GM21381 (cell line): ENCODE data around the gene FAM171A1.
"Not testable (repeated sequence)": the region's sequence is repeated elsewhere in the genome, so short reads cannot be mapped to it uniquely, and the experiment has no call there.

ENCODE experiments used
- ATAC-seq: cut with Tn5 transposase; IDR thresholded peaks from one replicate; pipeline ENCODE4 v1.9.1; 2021; ENCODE audit warnings: mild to moderate bottlenecking, moderate library complexity; ENCODE audit not compliant: unreplicated experiment

The FAM171A1 gene

DNA sequence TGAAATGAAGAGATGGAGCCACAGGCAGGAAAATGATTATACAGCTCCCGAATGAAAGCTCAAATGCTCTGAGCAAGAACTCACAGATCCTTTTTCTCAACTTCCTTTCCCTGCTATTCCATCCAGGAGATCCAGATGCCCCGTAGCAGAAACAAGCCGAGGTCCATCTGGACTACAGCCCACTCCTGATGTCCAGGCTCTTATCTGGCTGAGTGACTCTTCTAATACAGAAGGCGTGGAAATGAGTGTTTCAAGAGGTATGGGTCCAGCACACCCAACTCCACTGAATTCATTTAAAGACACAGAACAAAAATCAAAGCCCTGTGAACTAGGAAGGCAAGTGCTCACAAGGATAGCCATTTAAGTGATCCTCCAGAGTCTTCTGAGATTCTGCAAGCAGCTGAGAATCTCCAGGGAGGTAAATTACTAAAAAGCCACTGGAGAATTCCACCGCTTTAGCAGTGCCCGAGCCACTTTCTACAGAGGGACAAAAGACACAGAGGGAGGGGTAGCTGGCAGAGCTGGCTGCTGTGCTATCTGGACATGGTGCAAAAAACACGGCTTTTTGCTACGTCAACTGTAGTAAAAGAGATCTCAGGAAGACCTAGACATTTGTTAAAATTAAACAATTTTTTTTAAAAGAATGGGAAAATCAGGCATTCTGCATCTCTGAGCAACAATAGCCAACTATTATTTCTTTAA lies 24.5 kb downstream of the FAM171A1 start:
- no peak for ATAC-seq

DNA sequence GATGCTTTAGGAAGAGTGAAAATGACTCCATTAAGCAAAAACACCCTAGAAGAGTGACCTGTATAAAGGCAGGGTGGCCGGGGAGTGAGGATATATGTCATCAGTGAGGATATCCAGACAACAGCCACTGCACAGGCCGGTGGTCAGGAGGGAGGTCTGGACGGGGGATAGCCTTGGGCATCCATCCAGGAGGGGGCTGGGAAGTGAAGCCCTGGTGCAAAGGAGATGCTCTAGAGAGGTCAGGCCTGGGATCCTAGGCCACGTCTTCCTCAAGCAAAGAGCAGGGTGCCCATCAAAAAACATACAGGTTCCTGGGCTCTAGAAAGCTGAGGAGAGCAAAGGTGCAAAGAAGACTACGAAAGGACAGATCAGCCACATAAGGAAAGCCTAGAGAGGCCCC lies 25.6 kb downstream of the FAM171A1 start:
- ATAC-seq = no peak

DNA sequence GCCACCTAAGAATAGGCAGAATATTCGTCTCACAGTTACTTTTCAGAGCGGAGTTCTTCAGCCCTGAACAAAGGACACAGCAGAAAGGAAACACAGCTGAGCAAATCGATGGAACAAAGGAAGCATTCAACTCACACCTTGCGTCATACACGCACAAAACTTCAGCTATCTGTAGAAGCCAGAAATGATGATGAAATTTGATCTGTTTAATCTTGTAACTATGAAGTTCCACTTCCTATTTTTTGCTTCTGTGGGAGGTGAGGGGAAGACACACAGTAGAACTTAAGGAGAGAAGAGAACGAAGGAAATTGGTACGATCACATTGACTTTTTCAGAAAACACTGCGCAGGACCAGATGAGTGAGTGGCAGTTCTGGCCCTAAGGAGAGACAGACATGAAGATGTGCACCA lies 26.2 kb downstream of the FAM171A1 start:
- ATAC-seq = no peak

DNA sequence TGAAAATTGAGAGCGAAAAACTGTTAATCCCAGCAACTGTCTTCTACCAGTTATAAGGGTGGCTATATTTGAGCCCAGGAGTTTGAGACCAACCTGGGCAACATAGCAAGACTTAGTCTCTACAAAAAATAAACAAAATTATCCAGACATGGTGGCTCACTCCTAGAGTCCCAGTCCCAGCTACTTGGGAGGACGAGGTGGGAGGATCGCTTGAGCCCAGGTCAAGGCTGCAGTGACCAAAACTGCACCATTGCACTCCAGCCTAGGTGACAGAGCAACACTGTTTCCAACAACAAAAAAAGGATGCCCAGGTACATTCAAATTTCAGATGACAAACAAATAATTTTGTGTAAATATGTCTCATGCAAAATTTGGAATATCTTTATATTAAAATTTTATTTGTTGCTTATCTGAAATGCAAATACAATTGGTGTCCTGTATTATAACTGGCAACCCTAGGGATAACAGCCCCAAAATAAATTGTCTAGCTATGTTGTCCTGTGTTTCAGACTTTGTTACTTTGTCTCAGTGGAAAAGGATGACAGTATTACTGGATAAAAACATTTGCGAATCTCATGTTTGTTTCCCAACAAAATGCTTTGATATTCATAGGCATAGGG lies 26.7 kb downstream of the FAM171A1 start:
- ATAC-seq = no peak

DNA sequence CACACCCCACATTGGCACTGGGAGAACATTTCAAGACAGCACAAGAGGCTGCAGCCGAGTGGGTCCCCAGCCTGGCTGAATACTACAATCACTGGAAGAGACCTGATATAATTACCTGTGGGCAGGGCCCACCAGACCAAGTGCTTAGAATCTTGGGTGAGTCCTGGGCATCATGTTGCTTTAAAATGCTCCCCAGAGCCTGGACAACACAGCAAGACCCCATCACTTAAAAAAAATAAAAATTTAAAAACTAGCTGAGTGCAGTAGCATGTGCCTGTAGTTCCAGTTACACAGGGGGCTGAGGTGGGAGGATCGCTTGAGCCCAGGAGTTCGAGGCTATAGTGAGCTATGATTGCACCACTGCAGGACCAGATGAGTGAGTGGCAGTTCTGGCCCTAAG lies 28.1 kb downstream of the FAM171A1 start:
- no peak for ATAC-seq

DNA sequence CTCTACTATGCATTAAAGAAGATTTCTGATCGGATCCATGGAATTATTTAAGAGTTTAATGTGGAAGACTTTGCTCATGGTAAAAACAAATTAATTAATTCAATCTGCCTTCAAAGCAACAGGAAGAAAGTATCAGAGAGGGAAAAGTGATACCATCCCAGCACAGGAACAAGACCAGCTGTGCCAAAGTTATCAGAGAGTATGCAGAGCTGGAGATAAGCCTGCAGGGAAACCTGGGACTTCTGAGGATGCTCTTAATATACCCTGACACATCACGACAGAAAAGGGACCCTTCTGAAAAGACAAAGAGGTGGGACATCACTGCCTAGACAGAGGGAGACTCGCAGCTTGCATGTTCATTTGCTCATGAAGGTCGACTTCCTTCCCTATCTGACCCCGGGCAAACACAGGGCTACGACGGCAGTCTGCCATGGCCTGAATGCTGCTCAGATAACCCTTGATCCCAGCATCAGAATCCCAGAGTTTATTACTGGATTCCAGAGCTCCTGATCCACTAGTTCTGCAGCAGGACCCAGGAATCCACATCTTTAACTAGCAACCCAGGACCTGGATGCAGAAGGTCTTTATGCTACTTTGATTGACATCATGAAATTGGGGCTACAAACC lies 29.5 kb downstream of the FAM171A1 start:
- ATAC-seq = no peak

DNA sequence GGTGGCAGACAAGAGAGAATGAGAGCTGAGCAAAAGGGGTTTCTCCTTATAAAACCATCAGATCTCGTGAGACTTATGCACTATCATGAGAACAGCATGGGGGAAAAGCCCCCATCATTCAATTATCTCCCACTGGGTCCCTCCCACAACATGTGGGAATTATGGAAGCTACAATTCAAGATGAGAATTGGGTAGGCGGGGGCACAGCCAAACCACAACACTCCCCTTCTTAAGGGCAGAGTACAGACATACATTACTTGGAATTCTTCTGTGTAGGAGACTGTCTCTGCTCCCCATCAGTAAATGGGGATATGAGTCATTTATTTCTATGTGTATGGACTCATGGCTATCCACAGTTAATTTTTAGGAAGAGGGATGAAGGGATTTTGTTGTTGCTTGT lies 31.2 kb downstream of the FAM171A1 start:
- ATAC-seq = no peak

DNA sequence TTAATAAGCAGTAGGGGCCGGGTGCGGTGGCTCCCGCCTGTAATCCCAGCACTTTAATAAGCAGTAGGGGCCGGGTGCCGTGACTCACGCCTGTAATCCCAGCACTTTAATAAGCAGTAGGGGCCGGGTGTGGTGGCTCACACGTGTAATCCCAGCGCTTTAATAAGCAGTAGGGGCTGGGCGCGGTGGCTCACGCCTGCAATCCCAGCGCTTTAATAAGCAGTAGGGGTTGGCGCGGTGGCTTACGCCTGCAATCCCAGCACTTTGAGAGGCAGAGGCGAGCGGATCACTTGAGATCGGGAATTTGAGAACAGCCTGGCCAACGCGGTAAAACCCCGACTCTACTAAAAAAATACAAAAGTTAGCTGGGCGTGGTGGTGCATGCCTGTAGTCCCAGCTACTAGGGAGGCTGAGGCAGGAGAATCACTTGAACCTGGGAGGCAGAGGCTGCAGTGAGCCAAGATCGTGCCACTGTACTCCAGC lies 33.6 kb downstream of the FAM171A1 start:
- ATAC-seq = not testable (repeated sequence)

DNA sequence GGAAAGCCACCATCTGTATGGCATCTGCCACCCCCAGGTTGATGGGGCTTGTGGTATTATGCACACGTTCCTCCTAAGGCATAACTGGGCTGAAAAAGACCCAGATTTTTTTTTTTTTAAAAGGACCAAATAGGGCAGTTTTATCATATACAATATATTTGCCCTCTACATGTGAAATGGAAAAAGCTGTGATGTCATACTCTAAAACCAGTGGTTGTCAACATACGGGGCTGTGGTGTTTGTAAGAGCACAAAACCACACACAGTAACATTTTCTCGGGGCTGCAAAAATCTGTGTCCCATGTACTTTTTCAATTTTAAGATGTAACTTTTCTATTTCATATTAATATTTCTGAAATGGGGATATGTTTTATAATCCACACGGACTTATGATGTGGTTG lies 34.9 kb downstream of the FAM171A1 start:
- ATAC-seq = no peak

DNA sequence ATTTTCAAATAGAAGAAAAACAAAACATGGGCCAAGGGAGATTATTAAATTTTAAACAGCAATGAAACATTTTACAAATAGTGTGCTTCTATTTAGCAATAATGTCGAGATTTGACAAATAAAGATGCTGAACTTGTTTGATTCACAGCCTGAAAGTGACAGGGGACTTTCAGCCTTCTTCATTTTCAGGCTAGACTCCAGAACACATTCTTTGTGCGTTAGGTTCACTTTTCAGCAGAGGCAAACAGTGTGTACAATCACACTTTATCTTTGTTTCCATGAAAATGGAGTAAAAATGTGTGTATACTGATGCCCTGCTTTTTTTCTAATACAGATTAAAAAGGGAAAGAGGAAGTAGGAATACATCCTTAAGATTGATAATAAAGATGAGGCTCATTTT lies 35.6 kb downstream of the FAM171A1 start:
- no peak for ATAC-seq

DNA sequence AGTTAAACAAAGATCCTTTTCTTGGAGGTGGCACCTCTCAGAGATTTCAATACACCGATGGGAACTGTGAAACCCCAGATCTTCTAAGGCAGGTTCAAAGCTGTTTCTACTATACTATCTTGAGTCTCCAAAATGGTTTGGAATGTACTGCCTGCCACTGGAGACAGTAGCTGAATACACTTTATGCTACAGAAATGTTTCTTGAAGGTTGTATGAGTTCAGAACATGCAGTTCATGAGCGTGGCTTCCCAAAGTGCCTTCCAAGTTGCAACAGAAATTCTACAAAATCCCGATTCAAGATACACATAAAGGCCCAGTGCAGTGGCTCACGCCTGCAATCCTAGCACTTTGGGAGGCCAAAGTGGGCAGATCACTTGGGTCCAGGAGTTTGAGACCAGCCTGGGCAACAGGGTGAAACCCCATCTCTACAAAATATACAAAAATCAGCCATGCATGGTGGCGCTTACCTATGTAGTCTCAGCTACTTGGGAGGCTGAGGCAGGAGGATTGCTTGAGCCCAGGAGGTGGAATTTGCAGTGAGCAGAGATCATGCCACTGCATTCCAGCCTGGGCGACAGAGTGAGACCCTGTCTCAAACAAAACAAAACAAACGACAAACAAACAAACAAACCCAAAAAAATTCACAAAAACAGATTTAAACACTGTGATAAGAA lies 36.3 kb downstream of the FAM171A1 start:
- ATAC-seq = no peak

DNA sequence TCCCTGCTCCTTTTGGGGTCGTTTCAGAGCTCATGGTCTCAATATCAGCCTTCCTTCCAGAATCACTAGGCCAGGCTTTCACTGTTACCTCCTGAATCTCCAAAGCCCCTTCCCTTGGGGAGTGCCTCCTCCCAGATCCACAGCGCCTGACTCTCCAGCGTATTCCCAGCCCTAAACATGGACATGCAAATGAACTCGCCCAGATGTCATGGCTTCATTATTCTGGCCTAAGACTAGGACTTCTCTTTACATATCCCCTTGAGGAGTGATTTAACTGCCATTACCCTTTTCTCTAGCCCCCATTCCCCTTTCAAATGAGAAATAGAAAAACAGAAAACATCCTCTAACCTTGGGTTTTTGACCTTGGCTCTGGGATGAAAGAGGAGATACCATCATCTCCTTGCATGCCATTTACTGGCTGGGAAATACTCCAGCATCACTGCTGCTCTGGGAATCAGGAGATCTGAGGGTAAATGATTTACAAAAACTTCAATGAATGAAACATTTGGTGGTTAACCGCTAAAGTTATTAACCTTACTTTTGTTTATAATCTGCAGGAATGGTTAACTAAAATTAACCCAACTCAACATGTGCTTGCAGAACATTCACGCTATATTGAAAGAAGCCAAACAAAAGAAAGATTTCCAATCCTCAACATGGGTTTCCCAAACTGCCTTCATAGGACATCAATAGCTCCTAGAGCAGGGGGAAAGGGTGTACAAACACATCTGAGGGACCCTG lies 37.0 kb downstream of the FAM171A1 start:
- ATAC-seq = no peak

DNA sequence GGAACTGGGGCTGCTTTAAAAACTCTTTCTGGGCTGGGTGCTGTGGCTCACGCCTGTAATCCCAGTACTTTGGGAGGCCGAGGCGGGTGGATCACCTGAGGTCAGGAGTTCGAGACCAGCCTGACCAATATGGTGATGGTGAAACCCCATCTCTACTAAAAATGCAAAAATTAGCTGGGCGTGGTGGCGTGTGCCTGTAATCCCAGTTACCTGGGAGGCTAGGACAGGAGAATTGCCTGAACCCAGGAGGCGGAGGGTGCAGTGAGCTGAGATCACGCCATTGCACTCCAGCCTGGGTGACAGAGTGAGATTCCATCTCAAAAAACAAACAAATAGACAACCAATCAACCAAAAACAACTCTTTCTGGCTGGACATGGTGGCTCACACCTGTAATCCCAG lies 37.9 kb downstream of the FAM171A1 start:
- ATAC-seq = not testable (repeated sequence)

DNA sequence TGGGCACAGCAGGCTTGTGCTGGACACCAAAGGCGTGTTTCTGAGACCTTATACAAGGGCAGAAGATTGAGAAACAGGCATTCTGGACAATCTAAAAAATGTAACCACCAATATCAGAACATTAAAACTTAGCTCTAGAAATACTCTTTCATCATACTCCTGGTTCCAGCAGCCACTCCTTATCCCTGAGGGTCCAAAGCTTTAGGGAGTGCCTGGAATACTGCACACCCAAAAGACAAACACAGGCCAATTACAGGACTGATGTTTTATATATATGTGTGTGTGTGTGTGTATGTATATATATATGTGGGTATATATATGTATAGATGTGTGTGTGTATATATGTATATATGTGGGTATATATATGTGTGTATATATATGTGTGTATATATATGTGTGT lies 39.6 kb downstream of the FAM171A1 start:
- ATAC-seq = no peak

DNA sequence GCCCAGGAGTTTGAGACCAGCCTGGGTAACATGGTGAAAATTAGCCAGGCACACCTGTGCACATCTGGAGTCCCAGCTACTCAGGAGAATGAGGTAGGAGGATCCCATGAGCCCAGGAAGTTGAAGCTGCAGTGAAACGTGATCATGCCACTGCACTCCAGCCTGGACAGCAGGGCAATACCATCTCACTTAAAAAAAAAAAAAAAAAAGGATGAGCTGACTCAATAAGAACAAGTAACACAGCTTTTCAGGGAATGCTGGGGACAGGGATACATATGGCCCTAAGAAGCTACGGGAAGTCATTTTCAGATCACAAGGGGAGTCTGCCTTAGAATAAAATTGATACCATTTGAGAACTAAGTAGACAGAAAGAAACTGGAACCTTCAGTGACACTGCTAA lies 41.7 kb downstream of the FAM171A1 start:
- ATAC-seq = no peak

DNA sequence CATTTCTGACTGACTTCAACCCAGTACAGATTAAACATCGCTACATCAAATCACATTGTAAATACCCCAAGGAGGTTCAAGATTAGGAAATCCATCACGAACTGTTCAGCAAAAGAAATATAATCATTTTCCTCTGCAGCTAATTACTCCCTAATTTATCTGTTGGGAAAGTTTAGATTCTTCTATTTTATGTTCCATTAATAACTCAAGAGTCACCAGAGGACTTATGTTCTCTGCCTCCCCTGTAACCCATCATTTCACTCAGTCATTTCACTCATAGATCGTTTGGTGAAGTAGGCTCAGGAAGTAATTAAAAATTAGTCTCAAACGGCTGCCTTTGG lies 45.2 kb downstream of the FAM171A1 start:
- no peak for ATAC-seq

DNA sequence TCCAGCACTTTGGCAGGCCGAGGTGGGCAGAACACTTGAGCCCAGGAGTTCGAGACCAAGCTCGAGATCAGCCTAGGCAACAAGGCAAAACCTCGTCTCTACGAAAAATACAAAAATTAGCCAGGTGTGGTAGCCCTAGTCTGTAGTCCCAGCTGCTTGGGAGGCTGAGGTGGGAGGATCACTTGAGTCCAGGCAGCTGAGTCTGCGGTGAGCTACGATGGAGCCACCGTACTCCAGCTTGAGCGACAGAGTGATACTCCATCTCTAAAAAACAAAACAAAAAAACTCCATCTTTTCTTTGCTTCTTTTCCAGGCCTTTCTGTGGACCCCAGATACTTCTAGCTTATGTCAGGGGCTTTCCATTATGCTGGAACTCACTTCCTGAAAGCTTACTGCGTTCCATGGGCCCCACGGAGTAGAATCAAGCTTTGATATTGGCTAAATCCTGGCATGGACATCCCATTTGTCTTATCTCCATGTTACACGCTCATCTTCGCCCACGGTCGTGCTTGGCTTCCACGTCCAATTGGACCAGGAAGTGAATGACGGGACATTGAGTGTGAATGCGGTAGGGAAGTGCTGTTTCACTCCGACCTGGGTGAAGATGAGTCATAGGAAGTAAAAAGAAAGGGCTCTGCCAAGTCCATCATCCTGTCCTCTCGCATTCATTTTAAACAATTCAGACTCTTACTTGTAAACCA lies 45.7 kb downstream of the FAM171A1 start:
- ATAC-seq = no peak

DNA sequence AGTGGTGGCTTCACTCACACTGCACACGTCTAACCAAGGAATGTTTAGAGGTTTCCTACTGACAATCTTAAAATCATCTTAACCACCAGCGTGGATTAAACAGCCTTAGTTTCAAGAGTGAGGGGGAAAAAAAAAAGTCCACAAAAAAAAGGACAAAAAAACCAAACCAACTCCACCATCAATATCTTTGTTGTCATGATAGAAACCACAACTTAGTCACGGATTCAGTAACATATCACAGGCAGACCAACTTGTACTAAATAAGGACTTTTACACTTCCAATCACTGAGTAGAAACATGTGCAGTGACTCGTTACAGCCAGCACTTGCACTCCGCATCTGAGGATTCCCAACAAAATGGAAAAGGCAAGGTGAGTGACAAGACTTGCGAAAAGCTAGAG lies 46.5 kb downstream of the FAM171A1 start:
- no peak for ATAC-seq

DNA sequence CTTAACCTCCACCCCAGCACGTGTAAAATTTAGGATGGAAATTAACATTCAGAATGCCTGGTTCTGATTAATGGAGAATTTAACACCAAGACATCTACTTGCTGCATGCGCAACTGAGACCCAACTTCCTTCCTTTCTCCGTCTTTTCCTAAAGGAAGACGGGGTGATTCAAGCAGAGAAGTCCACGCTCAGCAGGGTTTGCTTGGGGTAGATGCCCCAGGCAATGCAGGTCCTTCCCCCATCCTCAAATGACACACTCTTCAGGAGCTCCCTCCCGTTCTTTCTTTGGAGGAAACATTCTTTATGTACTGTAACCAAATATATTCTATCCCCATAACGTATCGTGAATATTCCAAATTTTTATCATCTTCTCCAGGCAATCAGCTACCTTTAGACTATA lies 47.0 kb downstream of the FAM171A1 start:
- no peak for ATAC-seq

DNA sequence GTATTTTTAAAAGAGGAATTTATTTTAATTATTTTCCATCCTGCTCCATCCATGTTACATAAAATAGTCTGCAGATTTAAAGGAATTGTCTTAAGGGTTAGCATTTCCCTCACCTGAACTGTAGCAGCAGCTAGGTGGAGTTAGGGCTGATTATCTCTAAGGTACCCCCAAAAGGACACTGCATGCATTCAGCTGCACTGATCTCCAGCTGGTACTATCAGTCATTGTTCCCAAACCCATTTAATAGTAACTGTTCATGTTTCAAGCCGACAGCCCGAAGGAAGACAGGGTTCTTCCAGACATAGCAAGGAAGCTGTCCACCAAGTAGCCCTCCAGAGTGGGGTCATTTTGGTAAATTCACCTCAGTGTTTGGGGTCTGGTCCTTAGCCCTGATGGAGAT lies 48.7 kb downstream of the FAM171A1 start:
- no peak for ATAC-seq
